ENCODE results near the gene KIAA1210.

DNA sequence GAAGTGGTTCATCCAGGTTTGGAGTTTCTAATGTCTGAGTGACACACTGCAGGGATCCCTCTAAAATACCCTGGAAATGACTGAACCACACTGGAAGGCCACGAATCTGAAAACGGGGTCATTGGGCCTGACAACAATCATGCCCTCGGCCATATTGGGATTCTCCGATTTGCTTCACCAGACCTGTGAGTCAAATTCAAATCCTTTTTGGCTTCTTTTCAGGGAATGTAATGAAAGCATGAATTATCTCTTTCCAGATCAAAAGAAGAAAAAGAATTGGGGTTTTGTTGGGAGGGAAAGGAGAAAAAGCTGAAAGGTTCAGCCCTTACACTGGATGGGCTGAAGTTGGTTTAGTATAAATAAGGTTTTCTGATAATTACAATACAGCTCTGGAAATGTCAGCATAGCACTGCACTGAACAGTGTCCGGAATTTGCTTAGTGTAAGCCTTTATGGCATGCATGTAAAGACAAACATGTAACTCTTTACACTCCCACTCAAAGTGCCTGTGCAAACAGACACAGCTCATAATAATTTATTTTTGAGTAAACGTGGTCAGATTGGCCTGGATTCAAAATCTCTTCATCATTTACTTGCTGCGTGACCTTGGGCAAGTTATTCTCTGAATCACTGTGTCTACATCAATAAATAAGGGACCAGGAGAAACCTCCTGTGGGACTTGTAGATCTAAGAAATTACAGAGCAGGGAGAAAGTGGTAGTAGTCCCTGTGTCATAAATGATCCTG lies 33.4 kb downstream of the KIAA1210 start:
- TF ChIP-seq, protein P1, sequence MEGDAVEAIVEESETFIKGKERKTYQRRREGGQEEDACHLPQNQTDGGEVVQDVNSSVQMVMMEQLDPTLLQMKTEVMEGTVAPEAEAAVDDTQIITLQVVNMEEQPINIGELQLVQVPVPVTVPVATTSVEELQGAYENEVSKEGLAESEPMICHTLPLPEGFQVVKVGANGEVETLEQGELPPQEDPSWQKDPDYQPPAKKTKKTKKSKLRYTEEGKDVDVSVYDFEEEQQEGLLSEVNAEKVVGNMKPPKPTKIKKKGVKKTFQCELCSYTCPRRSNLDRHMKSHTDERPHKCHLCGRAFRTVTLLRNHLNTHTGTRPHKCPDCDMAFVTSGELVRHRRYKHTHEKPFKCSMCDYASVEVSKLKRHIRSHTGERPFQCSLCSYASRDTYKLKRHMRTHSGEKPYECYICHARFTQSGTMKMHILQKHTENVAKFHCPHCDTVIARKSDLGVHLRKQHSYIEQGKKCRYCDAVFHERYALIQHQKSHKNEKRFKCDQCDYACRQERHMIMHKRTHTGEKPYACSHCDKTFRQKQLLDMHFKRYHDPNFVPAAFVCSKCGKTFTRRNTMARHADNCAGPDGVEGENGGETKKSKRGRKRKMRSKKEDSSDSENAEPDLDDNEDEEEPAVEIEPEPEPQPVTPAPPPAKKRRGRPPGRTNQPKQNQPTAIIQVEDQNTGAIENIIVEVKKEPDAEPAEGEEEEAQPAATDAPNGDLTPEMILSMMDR (conservative IDR thresholded peaks at IDR 0.05; ENCODE audit: low read depth in 2 of 2) = no peak
- TF ChIP-seq, protein P2, sequence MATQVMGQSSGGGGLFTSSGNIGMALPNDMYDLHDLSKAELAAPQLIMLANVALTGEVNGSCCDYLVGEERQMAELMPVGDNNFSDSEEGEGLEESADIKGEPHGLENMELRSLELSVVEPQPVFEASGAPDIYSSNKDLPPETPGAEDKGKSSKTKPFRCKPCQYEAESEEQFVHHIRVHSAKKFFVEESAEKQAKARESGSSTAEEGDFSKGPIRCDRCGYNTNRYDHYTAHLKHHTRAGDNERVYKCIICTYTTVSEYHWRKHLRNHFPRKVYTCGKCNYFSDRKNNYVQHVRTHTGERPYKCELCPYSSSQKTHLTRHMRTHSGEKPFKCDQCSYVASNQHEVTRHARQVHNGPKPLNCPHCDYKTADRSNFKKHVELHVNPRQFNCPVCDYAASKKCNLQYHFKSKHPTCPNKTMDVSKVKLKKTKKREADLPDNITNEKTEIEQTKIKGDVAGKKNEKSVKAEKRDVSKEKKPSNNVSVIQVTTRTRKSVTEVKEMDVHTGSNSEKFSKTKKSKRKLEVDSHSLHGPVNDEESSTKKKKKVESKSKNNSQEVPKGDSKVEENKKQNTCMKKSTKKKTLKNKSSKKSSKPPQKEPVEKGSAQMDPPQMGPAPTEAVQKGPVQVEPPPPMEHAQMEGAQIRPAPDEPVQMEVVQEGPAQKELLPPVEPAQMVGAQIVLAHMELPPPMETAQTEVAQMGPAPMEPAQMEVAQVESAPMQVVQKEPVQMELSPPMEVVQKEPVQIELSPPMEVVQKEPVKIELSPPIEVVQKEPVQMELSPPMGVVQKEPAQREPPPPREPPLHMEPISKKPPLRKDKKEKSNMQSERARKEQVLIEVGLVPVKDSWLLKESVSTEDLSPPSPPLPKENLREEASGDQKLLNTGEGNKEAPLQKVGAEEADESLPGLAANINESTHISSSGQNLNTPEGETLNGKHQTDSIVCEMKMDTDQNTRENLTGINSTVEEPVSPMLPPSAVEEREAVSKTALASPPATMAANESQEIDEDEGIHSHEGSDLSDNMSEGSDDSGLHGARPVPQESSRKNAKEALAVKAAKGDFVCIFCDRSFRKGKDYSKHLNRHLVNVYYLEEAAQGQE (IDR thresholded peaks at IDR 0.05; ENCODE audit: unreplicated experiment) = no peak
- TF ChIP-seq POLR2AphosphoS5 (IDR thresholded peaks at IDR 0.05; ENCODE audit: low read depth) (no peak), EZH2 (IDR thresholded peaks at IDR 0.05; ENCODE audit: low read depth, unreplicated experiment) (no peak), STAT1 (IDR thresholded peaks at IDR 0.05; ENCODE audit: unreplicated experiment) (no peak)

Measured in GM23338 (cell line).